Measurements from ENCODE around the gene WNT5B. TPM values are rescaled to one million over a fixed set of nuclear protein-coding genes. Genes with fewer than 3 reads are reported as not detected.
A peak's percentile ranks its signal among the peaks of the same experiment; 100 is the strongest.

WNT5B gene
- total and polyA plus RNA-seq, 4 donors: 0.88 to 11.2 (median 2.8) TPM

GRCh38 chr12:1605129-1606020 lies 23.7 kb upstream of the WNT5B start:
- 1% methylated on average over 21 to 22 of the region's 22 CpGs for WGBS, 2 donors
- peak overlapping the region in 1 of 2 donors; percentile 83 for H3K27ac ChIP-seq (ENCODE audit: low read depth in 1 of 2, low read length in 2 of 2)
- ATAC-seq (ENCODE audit: low FRiP score) (peak; percentile 92), DNase-seq (peak; percentile 82 to 85)
- no peaks in the 10 kb centered on the region for H3K4me1 ChIP-seq (ENCODE audit: control insufficient read depth in 1 of 2, insufficient read depth in 2 of 2, low read length in 2 of 2)
- intact Hi-C loops (cut with DNase I): loop anchor here in 1 of 2 donors (5.0 kb wide), 1 partner anchor 488 kb away; no protein-coding TSS in a partner anchor
- no peaks in the 10 kb centered on the region for H3K9me3 ChIP-seq (ENCODE audit: control insufficient read depth, low read length)
- H3K27me3 ChIP-seq (ENCODE audit: control insufficient read depth in 1 of 2, insufficient read depth in 2 of 2, low read length in 1 of 2): no peaks in the 10 kb centered on the region
- peak overlapping the region; percentile 31 to 35 for H3K4me3 ChIP-seq (ENCODE audit: low read length in 2 of 2)
- no peaks in the 10 kb centered on the region for H3K36me3 ChIP-seq (ENCODE audit: control insufficient read depth in 1 of 2, insufficient read depth in 2 of 2, low read length in 1 of 2)

GRCh38 chr12:1606021-1606622 lies 22.9 kb upstream of the WNT5B start:
- ATAC-seq (ENCODE audit: low FRiP score): peak; percentile 82
- peak; percentile 95 to 98 for DNase-seq
- Histone ChIP-seq H3K4me1 (ENCODE audit: control insufficient read depth in 1 of 2, insufficient read depth in 2 of 2, low read length in 2 of 2) (peaks cover 0 to under 1% of the 10 kb centered on the region in 2 donors), H3K4me3 (ENCODE audit: low read length in 2 of 2) (peak overlapping the region; percentile 31 to 35), H3K27me3 (ENCODE audit: control insufficient read depth in 1 of 2, insufficient read depth in 2 of 2, low read length in 1 of 2) (no peaks in the 10 kb centered on the region), H3K36me3 (ENCODE audit: control insufficient read depth in 1 of 2, insufficient read depth in 2 of 2, low read length in 1 of 2) (no peaks in the 10 kb centered on the region), H3K9me3 (ENCODE audit: control insufficient read depth, low read length) (no peaks in the 10 kb centered on the region), H3K27ac (ENCODE audit: low read depth in 1 of 2, low read length in 2 of 2) (peak overlapping the region in 1 of 2 donors; percentile 83)
- intact Hi-C loops (cut with DNase I): loop anchor here in 1 of 2 donors (5.0 kb wide), 1 partner anchor 489 kb away; no protein-coding TSS in a partner anchor
- WGBS, 2 donors: 4 to 5% methylated on average over 12 of the region's 12 CpGs

- ATAC-seq (ENCODE audit: low FRiP score): no peak
- 93 to 95% methylated on average over 3 of the region's 3 CpGs for WGBS, 2 donors
Observed at GRCh38 chr12:1607940-1608712, 20.9 kb upstream of the WNT5B start.

GRCh38 chr12:1608713-1609119 lies 20.3 kb upstream of the WNT5B start:
- Histone ChIP-seq H3K27me3 (ENCODE audit: control insufficient read depth in 1 of 2, insufficient read depth in 2 of 2, low read length in 1 of 2) (no peaks in the 10 kb centered on the region), H3K4me1 (ENCODE audit: control insufficient read depth in 1 of 2, insufficient read depth in 2 of 2, low read length in 2 of 2) (peaks cover 0 to 6% of the 10 kb centered on the region in 2 donors), H3K27ac (ENCODE audit: low read depth in 1 of 2, low read length in 2 of 2) (no peak overlapping the region), H3K36me3 (ENCODE audit: control insufficient read depth in 1 of 2, insufficient read depth in 2 of 2, low read length in 1 of 2) (no peaks in the 10 kb centered on the region), H3K4me3 (ENCODE audit: low read length in 2 of 2) (no peak overlapping the region), H3K9me3 (ENCODE audit: control insufficient read depth, low read length) (no peaks in the 10 kb centered on the region)
- intact Hi-C loops (cut with DNase I): loop anchor here in 1 of 2 donors (5.0 kb wide), 1 partner anchor 491 kb away; no protein-coding TSS in a partner anchor
- no peak for DNase-seq
- 66 to 78% methylated on average over 5 of the region's 5 CpGs for WGBS, 2 donors
- no peak for ATAC-seq (ENCODE audit: low FRiP score)

More at GRCh38 chr12:1607940-1608712, 20.9 kb upstream of the WNT5B start:
- Histone ChIP-seq H3K4me3 (ENCODE audit: low read length in 2 of 2) (no peak overlapping the region), H3K27me3 (ENCODE audit: control insufficient read depth in 1 of 2, insufficient read depth in 2 of 2, low read length in 1 of 2) (no peaks in the 10 kb centered on the region), H3K4me1 (ENCODE audit: control insufficient read depth in 1 of 2, insufficient read depth in 2 of 2, low read length in 2 of 2) (peaks cover 0 to 6% of the 10 kb centered on the region in 2 donors), H3K9me3 (ENCODE audit: control insufficient read depth, low read length) (no peaks in the 10 kb centered on the region), H3K27ac (ENCODE audit: low read depth in 1 of 2, low read length in 2 of 2) (no peak overlapping the region), H3K36me3 (ENCODE audit: control insufficient read depth in 1 of 2, insufficient read depth in 2 of 2, low read length in 1 of 2) (no peaks in the 10 kb centered on the region)
- no peak for DNase-seq
- intact Hi-C loops (cut with DNase I): loop anchor here in 1 of 2 donors (5.0 kb wide), 1 partner anchor 491 kb away; no protein-coding TSS in a partner anchor

GRCh38 chr12:1610072-1610643 lies 18.9 kb upstream of the WNT5B start:
- DNase-seq: no peak
- Histone ChIP-seq H3K36me3 (ENCODE audit: control insufficient read depth in 1 of 2, insufficient read depth in 2 of 2, low read length in 1 of 2) (no peaks in the 10 kb centered on the region), H3K4me1 (ENCODE audit: control insufficient read depth in 1 of 2, insufficient read depth in 2 of 2, low read length in 2 of 2) (peaks cover 0 to 6% of the 10 kb centered on the region in 2 donors), H3K9me3 (ENCODE audit: control insufficient read depth, low read length) (no peaks in the 10 kb centered on the region), H3K27me3 (ENCODE audit: control insufficient read depth in 1 of 2, insufficient read depth in 2 of 2, low read length in 1 of 2) (no peaks in the 10 kb centered on the region), H3K4me3 (ENCODE audit: low read length in 2 of 2) (no peak overlapping the region), H3K27ac (ENCODE audit: low read depth in 1 of 2, low read length in 2 of 2) (no peak overlapping the region)
- WGBS, 2 donors: 94% methylated on average over 7 of the region's 7 CpGs
- intact Hi-C loops (cut with DNase I): no loop called here
- no peak for ATAC-seq (ENCODE audit: low FRiP score)

GRCh38 chr12:1611803-1612572 lies 17.0 kb upstream of the WNT5B start:
- no peaks in the 10 kb centered on the region for H3K27me3 ChIP-seq (ENCODE audit: control insufficient read depth in 1 of 2, insufficient read depth in 2 of 2, low read length in 1 of 2)
- ATAC-seq (ENCODE audit: low FRiP score): no peak
- no peak for DNase-seq
- H3K4me3 ChIP-seq (ENCODE audit: low read length in 2 of 2): no peak overlapping the region
- no peaks in the 10 kb centered on the region for H3K9me3 ChIP-seq (ENCODE audit: control insufficient read depth, low read length)
- peaks cover 0 to 6% of the 10 kb centered on the region in 2 donors for H3K4me1 ChIP-seq (ENCODE audit: control insufficient read depth in 1 of 2, insufficient read depth in 2 of 2, low read length in 2 of 2)
- no peaks in the 10 kb centered on the region for H3K36me3 ChIP-seq (ENCODE audit: control insufficient read depth in 1 of 2, insufficient read depth in 2 of 2, low read length in 1 of 2)
- H3K27ac ChIP-seq (ENCODE audit: low read depth in 1 of 2, low read length in 2 of 2): peak overlapping the region in 1 of 2 donors; percentile 37
- 5 to 9% methylated on average over 13 of the region's 13 CpGs for WGBS, 2 donors
- intact Hi-C loops (cut with DNase I): no loop called here

GRCh38 chr12:1613860-1614259 lies 15.2 kb upstream of the WNT5B start:
- Histone ChIP-seq H3K9me3 (ENCODE audit: control insufficient read depth, low read length) (no peaks in the 10 kb centered on the region), H3K4me3 (ENCODE audit: low read length in 2 of 2) (no peak overlapping the region), H3K36me3 (ENCODE audit: control insufficient read depth in 1 of 2, insufficient read depth in 2 of 2, low read length in 1 of 2) (no peaks in the 10 kb centered on the region), H3K27ac (ENCODE audit: low read depth in 1 of 2, low read length in 2 of 2) (no peak overlapping the region), H3K4me1 (ENCODE audit: control insufficient read depth in 1 of 2, insufficient read depth in 2 of 2, low read length in 2 of 2) (peaks cover 0 to 6% of the 10 kb centered on the region in 2 donors), H3K27me3 (ENCODE audit: control insufficient read depth in 1 of 2, insufficient read depth in 2 of 2, low read length in 1 of 2) (no peaks in the 10 kb centered on the region)
- WGBS, 2 donors: 95 to 96% methylated on average over 4 of the region's 4 CpGs
- no peak for ATAC-seq (ENCODE audit: low FRiP score)
- no peak for DNase-seq
- intact Hi-C loops (cut with DNase I): no loop called here

Data from aorta (tissue), 5 donors.